Measurements from ENCODE around the gene APOE. TPM values are rescaled to one million over a fixed set of nuclear protein-coding genes. Genes with fewer than 3 reads are reported as not detected.

The APOE gene
- total and polyA plus RNA-seq, 2 of the 13 experiments (the other 11 are each of a cell fraction or from before 2014, with no cell fraction given) = 1,328 to 1,470 TPM

GRCh38 chr19:44924243-44924725, 18.7 kb downstream of the APOE start (continued):
- no peak for TF ChIP-seq ZNF780A (CRISPR knock-in tag; IDR thresholded peaks at IDR 0.05)
- 0 out of 2 replicates have a peak, but pooled peaks have one; percentile 11 for TF ChIP-seq ZNF543 (CRISPR knock-in tag; IDR thresholded peaks at IDR 0.05)
- no peak for TF ChIP-seq ZNF17 (CRISPR knock-in tag; IDR thresholded peaks at IDR 0.05)
- no peak for TF ChIP-seq ZNF549 (CRISPR knock-in tag; IDR thresholded peaks at IDR 0.05)
- peak; percentile 66 for TF ChIP-seq FOXC1 (CRISPR knock-in tag; IDR thresholded peaks at IDR 0.05; ENCODE audit: borderline replicate concordance)
- TF ChIP-seq ELK4 (CRISPR knock-in tag; IDR thresholded peaks at IDR 0.05; ENCODE audit: borderline replicate concordance) = no peak
- TF ChIP-seq ZNF550 (CRISPR knock-in tag; IDR thresholded peaks at IDR 0.05; ENCODE audit: borderline replicate concordance) = no peak
- no peak for TF ChIP-seq ZNF598 (CRISPR knock-in tag; IDR thresholded peaks at IDR 0.05; ENCODE audit: borderline replicate concordance)
- no peak for TF ChIP-seq ZNF282 (IDR thresholded peaks at IDR 0.05; ENCODE audit: partially characterized antibody)
- no peak for TF ChIP-seq MEIS1 (CRISPR knock-in tag; IDR thresholded peaks at IDR 0.05; ENCODE audit: borderline replicate concordance)
- TF ChIP-seq MLXIP (CRISPR knock-in tag; IDR thresholded peaks at IDR 0.05; ENCODE audit: borderline replicate concordance) = peak; percentile 18; the same call in 1 of the 2 replicates
- TF ChIP-seq ZNF318 (CRISPR knock-in tag; IDR thresholded peaks at IDR 0.05) = no peak
- TF ChIP-seq ZNF362 (CRISPR knock-in tag; IDR thresholded peaks at IDR 0.05; ENCODE audit: borderline replicate concordance) = peak; percentile 76; the same call in 1 of the 2 replicates

Data from HepG2 (cell line).